Testis (tissue), 2 donors: Measurements from ENCODE around the gene VAV2.

Experiments used
- CTCF ChIP-seq, 3 experiments: fragments of 450-650 bp in 2 of 3; fragments of 200-600 bp in 1 of 3; sonication (generic) in 1 of 3; IDR thresholded peaks; one replicate each; pipeline ENCODE4 v1.5.1; 2016 to 2019; ENCODE audit warnings: antibody characterized with exemption in 3 of 3, mild to moderate bottlenecking in 2 of 3, moderate library complexity in 1 of 3
- POLR2A ChIP-seq: fragments of 450-650 bp; IDR thresholded peaks from one replicate; pipeline ENCODE4 v1.6.1; 2017; ENCODE audit warnings: antibody characterized with exemption, mild to moderate bottlenecking, moderate library complexity

GRCh38 chr9:133938753-133939152, 53.4 kb downstream of the VAV2 start:
- no peak for TF ChIP-seq CTCF (IDR thresholded peaks at IDR 0.05)
- no peak for TF ChIP-seq POLR2A
